ENCODE data around the gene FSD1.

DNA sequence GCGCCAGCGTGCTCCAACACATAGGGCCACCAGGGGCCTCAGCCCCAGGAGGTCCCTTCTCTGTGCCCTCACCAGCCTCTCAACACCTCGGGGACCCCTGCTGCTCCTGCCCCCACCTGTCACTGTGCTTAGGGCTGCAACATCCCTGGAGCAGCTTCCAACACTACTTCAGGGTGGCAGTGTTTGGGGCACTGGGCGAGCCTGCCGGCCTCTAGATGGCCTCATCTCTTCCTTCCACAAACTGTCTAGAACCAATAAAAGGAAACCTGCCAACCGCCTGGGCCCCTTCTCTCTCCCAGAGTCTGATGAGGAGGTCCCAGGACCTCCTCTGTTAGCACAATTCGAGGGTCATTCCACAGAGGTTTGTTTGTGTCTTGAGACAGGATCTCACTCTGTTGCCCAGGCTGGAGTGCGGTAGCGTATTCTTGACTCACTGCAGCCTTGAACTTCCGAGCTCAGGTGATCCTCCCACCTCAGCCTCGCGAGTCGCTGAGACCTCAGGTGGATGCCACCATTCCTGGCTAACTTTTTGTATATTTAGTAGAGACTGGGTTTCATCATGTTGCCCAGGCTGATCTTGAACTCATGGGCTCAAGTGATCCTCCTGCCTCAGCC lies 35.5 kb upstream of the FSD1 start:
- TF ChIP-seq, protein P1, sequence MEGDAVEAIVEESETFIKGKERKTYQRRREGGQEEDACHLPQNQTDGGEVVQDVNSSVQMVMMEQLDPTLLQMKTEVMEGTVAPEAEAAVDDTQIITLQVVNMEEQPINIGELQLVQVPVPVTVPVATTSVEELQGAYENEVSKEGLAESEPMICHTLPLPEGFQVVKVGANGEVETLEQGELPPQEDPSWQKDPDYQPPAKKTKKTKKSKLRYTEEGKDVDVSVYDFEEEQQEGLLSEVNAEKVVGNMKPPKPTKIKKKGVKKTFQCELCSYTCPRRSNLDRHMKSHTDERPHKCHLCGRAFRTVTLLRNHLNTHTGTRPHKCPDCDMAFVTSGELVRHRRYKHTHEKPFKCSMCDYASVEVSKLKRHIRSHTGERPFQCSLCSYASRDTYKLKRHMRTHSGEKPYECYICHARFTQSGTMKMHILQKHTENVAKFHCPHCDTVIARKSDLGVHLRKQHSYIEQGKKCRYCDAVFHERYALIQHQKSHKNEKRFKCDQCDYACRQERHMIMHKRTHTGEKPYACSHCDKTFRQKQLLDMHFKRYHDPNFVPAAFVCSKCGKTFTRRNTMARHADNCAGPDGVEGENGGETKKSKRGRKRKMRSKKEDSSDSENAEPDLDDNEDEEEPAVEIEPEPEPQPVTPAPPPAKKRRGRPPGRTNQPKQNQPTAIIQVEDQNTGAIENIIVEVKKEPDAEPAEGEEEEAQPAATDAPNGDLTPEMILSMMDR (IDR thresholded peaks at IDR 0.05): peak in 1 of 6 experiments; percentile 17
- no peak for TF ChIP-seq POLR2A (IDR thresholded peaks at IDR 0.05)

All from Peyer's patch (tissue), 4 donors.